DMS 273 (cell line): ENCODE results near the gene CDK10.
"Not testable (repeated sequence)": the region's sequence is repeated elsewhere in the genome, so short reads cannot be mapped to it uniquely, and the experiment has no call there.

Experiments used
- DNase-seq: peaks from one replicate; lab custom pipeline; 2025; ENCODE audit not compliant: unreplicated experiment; lab: John Stamatoyannopoulos, UW

Gene CDK10, protein sequence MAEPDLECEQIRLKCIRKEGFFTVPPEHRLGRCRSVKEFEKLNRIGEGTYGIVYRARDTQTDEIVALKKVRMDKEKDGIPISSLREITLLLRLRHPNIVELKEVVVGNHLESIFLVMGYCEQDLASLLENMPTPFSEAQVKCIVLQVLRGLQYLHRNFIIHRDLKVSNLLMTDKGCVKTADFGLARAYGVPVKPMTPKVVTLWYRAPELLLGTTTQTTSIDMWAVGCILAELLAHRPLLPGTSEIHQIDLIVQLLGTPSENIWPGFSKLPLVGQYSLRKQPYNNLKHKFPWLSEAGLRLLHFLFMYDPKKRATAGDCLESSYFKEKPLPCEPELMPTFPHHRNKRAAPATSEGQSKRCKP

DNA sequence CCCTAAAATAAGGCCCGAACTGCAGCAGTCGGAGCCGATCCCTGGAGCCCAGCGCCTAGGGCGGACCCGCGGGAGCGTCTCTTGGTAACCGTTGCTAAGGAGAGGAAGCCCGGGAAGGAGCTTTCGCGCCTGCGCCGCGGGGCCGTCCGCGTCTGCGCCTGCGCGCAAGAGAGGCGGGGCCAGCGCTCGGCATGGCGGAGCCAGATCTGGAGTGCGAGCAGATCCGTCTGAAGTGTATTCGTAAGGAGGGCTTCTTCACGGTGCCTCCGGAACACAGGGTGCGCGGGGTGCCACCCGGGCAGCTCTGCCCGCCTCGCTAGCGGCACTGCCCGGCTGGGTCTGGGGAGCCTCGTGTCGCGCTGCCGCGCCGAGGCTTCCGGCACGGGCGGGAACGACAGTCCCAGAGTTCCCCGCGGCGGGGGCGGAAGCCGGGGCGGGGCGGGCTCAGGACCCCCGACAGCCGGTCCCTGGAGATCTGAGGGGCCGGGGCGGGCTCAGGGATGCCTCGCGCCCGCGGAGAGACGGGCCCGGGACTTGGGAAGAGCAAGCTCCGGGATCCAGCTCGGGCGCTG is at the start of gene CDK10:
CDK10 (plus strand) TSS at position 170 of the 572 bp plus-strand sequence; CDS start at position 192, 22 bp downstream.
- DNase-seq, result peak; percentile 98

DNA sequence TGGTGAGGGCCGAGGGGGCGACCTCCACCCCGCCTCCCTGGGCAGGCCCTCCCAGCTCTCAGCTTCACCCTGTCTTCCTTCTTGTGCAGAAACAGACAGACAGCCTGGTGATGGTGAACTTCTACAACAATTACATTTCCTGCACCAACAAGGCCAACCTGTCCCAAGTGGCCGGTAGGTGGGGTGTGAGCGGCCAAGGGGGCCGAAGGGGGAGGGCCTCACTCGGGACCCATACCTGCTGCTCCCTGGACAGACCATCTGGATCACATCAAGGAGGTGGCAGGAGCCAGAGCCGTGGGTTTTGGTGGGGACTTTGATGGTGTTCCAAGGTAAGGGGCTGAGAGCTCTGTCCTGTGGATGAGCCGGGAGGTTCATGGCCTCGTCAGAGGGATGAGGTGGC is 49.1 kb upstream of the CDK10 start:
- DNase-seq, result no peak

DNA sequence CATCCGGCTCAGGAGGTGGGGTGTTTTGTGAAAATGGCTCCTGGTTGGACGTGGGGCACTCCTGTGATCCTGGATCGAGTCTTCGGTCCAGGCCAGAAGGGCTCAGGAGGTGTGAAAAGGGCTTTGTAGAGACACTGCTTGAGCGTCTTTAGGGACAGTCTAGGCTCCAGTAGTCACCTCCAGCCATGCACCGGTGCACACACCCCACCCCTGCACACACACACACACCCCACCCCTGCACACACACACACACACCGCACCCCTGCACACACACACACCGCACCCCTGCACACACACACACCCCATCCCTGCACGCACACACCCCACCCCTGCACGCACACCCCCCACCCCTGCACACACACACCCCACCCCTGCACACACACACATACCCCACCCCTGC is 48.0 kb upstream of the CDK10 start:
- peak; percentile 40 for DNase-seq

DNA sequence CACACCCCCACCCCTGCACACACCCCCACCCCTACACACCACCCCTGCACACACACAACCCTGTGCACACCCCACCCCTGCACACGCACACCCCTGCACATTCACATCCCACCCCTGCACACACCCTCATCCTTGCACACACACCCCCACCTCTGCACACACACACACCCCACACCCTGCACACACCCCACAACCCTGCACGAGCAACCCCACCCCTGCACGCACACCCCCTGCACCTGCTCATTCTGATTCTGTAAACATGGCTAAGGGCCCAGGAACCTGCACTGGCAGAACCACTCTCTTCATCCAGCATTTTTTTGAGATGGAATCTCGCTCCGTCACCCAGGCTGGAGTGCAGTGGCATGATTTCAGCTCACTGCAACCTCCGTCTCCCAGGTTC is 47.1 kb upstream of the CDK10 start:
- DNase-seq, result no peak

DNA sequence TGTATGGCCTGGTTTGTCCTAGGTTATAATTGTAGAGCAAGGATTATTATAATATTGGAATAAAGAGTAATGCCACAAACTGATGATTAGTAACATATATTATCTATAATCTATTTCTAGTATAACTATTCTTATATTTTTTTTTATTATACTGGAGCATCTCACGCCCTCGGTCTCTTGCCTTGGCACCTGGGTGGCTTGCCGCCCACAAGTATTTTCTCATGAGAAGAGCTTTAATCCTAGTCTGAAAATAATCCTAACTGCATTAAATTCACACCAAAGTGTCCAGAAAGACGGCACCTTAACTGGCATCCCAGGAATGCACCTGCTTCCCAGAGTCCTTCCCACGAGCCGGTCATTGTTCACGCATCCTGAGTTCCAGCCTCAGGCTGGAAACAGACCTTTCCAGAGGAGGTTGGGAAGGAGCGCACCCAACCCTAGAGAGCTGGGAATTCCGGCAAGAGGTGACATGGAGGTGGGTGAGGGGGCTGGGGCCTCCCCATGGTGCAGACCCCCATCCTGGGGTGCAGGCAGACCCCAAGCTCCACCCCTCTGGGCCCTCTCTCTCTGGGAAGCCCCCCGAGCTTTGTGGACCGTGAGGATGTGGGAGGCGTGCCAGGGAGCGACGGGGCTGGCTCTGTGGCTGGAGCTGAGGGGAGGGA is 44.9 kb upstream of the CDK10 start:
- DNase-seq, result no peak

DNA sequence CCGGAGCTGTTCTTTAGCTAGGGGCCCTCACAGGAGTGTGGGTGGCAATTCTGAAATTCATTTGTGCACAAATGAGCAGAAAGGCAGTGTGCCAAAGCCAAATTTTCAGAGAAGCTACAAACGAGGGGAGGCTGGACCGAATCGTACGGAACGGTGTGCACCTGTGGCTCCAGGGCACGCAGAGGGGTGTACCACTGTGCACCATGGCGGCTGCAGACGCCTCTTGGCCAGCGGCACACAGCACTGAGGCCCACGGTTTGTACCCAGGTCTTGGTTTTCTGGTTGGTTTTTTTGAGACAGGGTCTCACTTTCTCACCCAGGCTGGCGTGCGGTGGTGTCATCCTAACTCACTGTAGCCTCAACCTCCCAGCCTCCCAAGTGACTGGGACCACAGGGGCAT is 43.9 kb upstream of the CDK10 start:
- DNase-seq, result peak; percentile 36

DNA sequence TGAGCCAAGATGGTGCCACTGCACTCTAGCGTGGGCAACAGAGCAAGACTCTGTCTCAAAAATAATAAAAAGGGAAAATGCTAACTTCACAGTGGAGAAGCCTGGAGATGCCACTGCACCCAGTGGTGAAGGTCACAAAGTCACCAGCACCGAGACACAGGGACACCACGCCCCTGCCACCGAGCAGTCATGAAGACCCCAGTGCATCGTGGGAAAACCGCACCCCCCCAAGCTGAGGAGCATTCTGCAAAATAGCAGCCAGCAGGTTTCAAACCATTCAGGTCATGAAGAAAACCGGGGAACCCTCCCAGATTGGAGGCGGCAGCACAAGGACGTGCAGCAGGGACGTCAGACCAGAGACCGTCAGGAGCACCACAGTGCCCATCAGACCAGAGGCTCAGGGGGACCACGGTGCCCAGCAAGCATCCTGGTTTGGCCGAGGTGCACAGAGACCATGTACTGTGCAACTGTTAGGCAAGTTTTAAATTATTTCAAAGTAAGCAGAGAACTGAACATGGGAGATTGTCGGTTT is 42.7 kb upstream of the CDK10 start:
- no peak for DNase-seq

DNA sequence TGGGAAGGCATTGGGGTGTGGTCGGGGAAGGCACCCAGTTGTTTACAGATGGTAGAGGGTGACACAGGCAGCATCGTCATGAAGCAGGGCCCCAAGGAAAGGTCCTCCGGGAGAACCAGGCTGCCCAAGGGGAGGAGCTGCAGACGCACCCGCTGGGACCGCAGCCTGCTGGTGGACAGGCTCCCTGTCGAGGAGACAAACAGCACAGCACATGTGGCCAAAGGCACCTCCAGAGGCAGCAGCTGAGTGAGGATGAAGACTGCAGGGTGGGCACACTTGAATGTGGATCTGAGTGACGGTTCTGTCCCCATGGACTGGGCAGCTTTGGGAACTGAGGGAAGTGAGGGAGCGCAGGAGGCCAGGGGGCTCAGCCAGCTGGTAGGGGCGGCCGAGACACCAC is 41.4 kb upstream of the CDK10 start:
- DNase-seq, result no peak

DNA sequence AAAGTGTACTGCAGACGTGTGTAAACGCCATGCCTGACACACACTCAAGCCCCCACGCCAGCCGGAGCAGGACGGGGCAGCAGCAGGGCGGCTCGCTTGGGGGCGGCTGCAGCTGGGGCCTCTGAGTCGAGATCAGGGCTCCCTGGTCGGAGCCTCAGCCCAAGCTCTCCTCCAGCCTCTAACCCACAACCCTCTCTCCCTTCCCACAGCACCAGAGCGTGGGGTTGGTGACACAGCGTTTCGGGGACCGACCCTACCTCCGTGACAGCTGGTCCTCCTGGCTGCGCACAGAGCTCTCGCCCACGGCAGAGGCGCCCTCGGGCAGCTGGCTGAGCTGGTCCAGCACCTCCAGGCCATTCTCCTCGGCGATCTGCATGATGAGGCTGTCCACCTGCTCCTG is 40.2 kb upstream of the CDK10 start:
- no peak for DNase-seq

DNA sequence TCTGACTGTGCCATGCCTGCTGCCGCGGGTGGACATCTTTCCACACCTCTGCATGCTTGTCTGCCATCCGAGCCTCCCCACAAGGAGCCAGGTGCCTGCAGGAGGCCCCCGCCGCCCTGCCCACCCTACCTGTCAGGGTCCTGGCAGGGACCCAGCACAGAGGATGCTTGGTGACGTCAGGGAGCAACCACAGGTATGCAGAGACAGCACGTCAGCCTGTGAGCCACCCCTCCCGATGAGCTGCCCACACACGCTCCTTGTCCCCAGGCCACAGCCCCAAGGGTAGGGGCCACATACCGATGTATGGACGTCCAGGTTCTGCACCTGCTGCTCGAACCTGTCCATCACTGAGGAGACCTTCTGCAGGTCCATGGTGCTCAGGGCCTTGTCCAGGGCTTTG is 39.6 kb upstream of the CDK10 start:
- no peak for DNase-seq

DNA sequence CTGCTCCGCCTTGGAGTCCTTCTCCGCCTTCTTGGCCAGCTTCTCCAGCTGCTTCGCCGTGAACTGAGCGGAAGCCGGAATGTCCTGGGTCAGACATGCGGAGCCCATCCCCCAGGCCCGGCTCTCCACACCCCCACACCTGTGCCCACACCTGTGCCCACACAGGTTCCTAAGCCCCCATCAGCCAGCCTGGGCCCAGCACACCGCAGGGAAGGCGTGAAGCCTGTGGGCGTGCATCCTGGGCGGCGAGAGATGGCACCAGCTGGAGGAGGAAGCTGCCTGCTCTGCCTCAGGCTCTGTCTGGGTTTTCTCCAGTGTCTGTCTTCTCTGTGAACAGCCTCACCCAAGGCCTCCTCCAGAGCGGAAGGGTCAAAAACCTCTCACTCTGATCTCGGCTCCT is 34.9 kb upstream of the CDK10 start:
- no peak for DNase-seq

DNA sequence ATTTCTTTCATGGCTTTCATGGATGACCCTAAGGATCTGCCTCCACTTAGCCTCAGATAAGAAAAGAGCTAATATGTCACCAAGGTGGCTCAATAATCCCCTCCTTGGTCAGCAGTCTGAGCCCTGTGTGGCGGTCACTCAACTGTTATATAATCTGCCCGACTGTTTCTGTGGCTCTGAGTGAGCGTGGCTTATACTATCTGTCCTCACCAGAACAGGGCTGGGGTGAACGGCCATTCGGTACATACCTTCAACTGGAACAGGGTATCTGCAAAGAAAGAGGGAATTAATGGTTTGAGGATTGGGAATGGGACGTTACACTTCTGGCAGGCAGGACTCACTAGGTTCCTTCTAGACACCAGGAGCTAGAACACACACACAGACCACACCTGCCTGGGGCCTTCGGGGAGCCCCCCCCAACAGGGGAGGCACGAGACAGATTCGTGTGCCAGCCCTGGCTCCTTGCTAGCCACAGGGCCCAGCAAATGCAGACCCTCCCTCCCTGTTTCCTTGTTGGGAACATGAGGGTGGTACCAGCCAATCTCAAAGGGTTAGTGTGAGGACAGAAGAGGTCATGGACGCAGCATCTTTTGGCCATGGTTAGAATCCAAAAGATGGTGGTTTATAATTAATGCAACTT is 32.7 kb upstream of the CDK10 start:
- no peak for DNase-seq

DNA sequence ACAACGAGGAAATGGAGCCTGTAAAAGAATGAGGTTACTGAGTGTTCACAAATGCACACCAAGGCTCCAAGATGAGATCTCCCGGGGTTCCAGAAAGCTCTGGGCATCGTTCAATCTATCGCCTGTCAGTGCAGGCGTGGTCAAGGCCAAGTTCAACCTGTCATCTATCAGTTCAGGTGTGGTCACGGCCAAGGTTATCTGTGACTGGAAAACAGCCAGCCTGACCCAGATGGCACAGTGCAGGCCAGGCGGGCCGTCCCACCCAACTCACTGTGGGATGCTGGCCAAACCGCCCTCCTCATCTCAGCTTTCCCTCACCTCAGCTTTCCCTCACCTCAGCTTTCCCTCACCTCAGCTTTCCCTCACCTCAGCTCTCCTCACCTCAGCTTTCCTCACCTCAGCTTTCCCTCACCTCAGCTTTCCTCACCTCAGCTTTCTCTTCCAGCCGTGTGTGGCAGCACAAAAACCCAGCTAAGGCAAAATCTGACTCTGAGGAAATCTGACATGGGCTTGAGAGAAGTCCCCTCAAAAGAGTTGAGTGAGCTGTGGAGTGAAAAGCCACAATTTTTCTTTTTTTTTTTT is 31.3 kb upstream of the CDK10 start:
- DNase-seq, result no peak

DNA sequence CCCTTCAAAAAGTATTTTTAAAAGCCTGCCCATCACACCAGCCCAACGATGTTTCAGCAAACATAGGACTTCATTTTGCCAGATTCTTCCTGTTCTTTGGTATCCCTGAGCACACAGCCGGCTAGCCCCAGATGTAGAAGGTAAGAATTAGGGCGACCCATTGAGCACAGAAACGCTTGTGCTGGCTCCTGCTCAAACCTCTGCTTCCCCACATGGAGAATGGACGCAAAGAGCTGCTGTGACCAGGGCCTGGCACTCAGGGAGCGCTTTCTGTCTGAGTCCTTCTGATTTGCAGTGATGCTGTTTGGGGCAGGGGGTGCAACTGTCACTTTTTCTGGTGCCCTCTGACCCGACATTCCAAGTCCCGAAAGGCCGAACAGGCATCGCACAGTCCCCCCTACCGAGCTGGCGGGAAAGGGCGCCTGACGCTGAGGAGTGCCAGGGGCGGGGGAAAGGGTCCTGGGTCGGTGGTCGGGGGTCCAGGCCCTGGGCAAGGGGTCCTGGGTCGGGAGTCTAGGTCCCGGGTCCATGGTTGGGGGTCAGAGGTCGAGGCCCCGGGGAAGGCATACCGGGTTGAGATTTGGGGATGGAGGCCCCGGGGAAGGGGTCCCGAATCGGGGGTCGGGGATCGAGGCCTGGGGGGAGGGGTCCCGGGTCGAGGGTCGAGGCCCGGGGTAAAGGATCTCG is 29.9 kb upstream of the CDK10 start:
- DNase-seq, result no peak

DNA sequence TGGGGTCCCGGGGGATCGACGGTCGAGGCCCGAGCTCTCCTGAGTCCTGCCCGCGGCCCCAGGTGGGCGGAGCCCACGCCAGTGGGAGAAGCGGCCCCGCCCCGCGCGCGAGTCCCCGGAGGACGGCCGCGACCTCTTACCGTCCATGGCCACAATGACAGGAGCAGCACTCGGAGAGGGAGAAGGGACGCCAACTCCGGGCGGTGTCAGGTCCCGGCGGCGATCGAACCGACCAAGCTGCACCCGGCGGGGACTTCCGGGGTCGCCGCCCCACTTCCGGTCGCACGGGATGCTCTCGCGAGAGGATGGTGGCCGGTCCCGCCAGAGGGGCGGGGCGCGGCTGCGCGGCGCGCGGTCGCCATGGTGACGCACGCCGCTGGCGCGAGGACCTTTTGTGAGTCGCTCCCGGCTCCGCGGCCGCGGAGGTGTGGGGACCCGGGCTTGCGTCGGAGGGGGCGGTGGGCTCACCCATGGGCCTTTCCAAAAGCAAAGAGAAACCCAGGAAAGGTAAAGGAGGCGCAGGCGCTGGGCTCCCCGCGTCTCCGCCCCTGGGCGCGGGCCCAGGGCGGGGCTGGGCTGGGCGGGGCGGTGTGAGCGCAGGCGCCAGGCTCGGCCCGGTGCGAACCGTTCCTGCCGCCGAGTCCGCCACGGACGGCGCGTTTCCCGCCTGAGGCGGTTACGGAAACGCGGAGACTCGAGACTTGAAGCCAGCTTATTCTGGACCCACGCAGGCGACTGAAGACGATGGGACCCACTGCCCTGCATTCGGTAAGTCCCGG is 28.9 kb upstream of the CDK10 start, which contains the start of the genes CHMP1A and SPATA33:
CHMP1A (minus strand) TSS at position 267 of the 779 bp plus-strand sequence; CDS start at position 147, 120 bp downstream.
SPATA33 (plus strand) TSS at position 395 of the 779 bp plus-strand sequence; CDS start at position 471, 76 bp downstream.
- DNase-seq, result peak; percentile 96

DNA sequence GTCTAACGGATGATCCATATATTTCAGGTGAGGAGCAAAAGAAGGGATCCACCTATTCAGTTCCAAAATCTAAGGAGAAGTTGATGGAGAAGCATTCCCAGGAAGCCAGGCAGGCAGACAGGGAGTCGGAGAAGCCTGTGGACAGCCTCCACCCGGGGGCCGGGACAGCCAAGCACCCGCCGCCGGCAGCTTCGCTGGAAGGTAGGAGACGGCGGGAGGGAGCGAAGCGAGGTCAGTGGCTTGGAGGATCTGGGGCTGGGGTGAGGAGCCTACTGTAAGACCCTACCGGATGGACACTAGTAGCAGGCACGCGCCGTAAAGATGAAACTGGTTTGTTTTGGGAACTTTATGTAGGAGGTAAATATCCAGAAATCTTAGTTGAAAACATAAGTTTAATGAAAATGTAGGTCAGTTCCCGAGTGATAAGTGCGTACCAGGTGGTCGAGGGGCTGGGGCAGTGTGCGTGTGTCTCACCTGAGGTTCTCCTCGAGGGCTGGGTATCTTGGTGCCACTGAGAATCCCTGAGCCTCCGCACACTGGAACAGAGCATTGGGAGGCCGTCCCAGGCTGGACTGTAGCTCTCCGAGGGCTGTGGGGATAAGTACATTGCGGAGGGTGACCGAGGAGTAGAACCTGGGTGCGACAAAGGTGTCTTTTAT is 28.1 kb upstream of the CDK10 start:
- peak; percentile 66 for DNase-seq

DNA sequence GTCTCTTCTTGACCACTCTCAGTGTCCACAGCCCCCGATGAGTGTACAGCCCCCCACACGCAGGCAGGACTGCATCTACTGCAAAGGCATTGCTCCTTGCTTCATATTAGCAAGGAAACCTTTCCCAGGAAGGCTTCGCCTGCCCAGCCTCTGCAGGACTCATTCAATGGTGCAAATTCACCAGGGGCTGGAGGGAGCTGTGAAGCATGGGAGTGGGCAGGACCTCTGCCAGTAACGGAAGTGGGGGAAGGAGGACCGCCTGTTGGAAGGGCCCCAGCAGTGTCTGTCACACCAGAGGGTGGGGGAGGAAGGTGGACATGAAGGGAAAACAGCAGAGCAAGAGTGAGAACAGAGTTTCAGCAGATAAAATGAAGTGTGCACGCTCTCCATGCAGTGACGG is 26.3 kb upstream of the CDK10 start:
- DNase-seq, result no peak

DNA sequence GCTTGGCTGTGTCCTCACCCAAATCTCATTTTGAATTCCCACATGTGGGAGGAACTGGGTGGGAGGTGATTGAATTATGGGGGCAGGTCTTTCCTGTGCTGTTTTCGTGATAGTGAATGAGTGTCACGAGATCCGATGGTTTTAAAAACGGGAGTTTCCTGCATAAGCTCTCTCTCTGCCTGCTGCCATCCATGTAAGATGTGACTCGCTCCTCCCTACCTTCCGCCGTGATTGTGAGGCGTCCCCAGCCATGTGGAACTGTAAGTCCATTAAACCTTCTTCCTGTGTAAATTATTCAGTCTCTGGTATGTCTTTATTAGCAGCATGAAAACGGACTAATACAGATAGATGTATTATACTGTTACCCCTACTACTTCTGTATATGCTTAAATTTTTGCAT is 25.3 kb upstream of the CDK10 start:
- DNase-seq, result no peak

DNA sequence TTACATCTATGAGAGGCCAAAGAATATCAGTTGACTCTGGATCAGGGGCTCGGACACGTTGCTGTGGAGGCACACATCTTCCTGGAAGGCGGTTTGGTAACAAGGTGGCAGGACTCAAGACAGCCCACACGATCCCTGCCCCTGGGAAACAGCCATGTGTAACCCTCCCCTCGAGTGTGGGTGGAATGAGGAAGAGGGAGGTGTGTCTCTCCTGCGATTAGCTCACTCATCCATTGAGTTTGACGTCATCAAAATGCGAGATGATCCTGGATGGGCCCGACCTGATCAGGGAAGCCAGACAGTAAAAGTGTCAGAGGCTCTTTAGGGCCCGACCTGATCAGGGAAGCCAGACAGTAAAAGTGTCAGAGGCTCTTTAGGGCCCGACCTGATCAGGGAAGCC is 22.3 kb upstream of the CDK10 start:
- DNase-seq, result not testable (repeated sequence)
